Stimulated activated effector memory CD8-positive, alpha-beta T cell treated with anti-CD3 and anti-CD28 coated beads, Interleukin-12 subunit alpha, Interleukin-12 subunit beta, amount 100 ng/mL, for 72 hours (primary cell): ENCODE data around the gene CCDC69.
"Not testable (repeated sequence)": the region's sequence is repeated elsewhere in the genome, so short reads cannot be mapped to it uniquely, and the experiment has no call there.

Source experiments
- ATAC-seq: fragments of 150-1000 bp; cut with Tn5 transposase; 2 replicates; pipeline ENCODE4 v1.10.0; 2021
- DNase-seq, 2 donors: peaks; one replicate each; pipeline ENCODE4 v3.0.0; 2021 to 2022; ENCODE audit warnings: low spot score in 2 of 2
- H3K27ac Mint-ChIP-seq: one replicate; pipeline ENCODE4 v1.8.0; 2022; ENCODE audit warnings: mild to moderate bottlenecking, mixed read lengths
- H3K36me3 Mint-ChIP-seq: one replicate; pipeline ENCODE4 v1.8.0; 2022; ENCODE audit warnings: mild to moderate bottlenecking, mixed read lengths
- H3K4me1 Mint-ChIP-seq: one replicate; pipeline ENCODE4 v1.8.0; 2022; ENCODE audit warnings: mixed read lengths
- H3K4me3 Mint-ChIP-seq: one replicate; pipeline ENCODE4 v1.8.0; 2022; ENCODE audit warnings: mild to moderate bottlenecking, mixed read lengths
- H3K9me3 Mint-ChIP-seq: one replicate; pipeline ENCODE4 v1.8.0; 2022; ENCODE audit warnings: mixed read lengths

CCDC69 gene

GRCh38 chr5:151198861-151199260, 25.0 kb downstream of the CCDC69 start:
- ATAC-seq (no peak), DNase-seq (no peak)
- Mint-ChIP-seq H3K4me1 (peaks cover 37% of the 10 kb centered on the region), H3K27ac (peak overlapping the region; percentile 91), H3K4me3 (no peak overlapping the region), H3K36me3 (peaks cover 85% of the 10 kb centered on the region), H3K9me3 (no peaks in the 10 kb centered on the region)

- DNase-seq: not testable (repeated sequence)
Observed at GRCh38 chr5:151197291-151197600, 26.6 kb downstream of the CCDC69 start.

GRCh38 chr5:151196556-151197290, 27.2 kb downstream of the CCDC69 start:
- Mint-ChIP-seq H3K4me3 (no peak overlapping the region), H3K4me1 (peaks cover 37% of the 10 kb centered on the region), H3K36me3 (peaks cover 98% of the 10 kb centered on the region), H3K9me3 (peaks cover 2% of the 10 kb centered on the region), H3K27ac (peak overlapping the region; percentile 82)
- ATAC-seq: peak; percentile 28
- no peak for DNase-seq

More at GRCh38 chr5:151197291-151197600, 26.6 kb downstream of the CCDC69 start:
- peaks cover 97% of the 10 kb centered on the region for H3K36me3 Mint-ChIP-seq
- peak overlapping the region; percentile 91 for H3K27ac Mint-ChIP-seq
- H3K9me3 Mint-ChIP-seq, ATAC-seq, H3K4me3 Mint-ChIP-seq: not testable (repeated sequence)
- peaks cover 35% of the 10 kb centered on the region for H3K4me1 Mint-ChIP-seq

GRCh38 chr5:151195622-151196021, 28.3 kb downstream of the CCDC69 start:
- H3K4me1 Mint-ChIP-seq: peaks cover 47% of the 10 kb centered on the region
- DNase-seq (no peak), ATAC-seq (no peak)
- H3K4me3 Mint-ChIP-seq: no peak overlapping the region
- H3K36me3 Mint-ChIP-seq: peaks cover 98% of the 10 kb centered on the region
- peaks cover 7% of the 10 kb centered on the region for H3K9me3 Mint-ChIP-seq
- peak overlapping the region; percentile 82 for H3K27ac Mint-ChIP-seq

GRCh38 chr5:151192626-151193025, 31.3 kb downstream of the CCDC69 start:
- DNase-seq (no peak), ATAC-seq (no peak)
- no peak overlapping the region for H3K4me3 Mint-ChIP-seq
- peaks cover 15% of the 10 kb centered on the region for H3K9me3 Mint-ChIP-seq
- peaks cover 93% of the 10 kb centered on the region for H3K36me3 Mint-ChIP-seq
- H3K4me1 Mint-ChIP-seq: peaks cover 51% of the 10 kb centered on the region
- H3K27ac Mint-ChIP-seq: peak overlapping the region; percentile 52

GRCh38 chr5:151191661-151192060, 32.2 kb downstream of the CCDC69 start:
- no peak for DNase-seq
- Mint-ChIP-seq H3K4me3 (no peak overlapping the region), H3K4me1 (peaks cover 49% of the 10 kb centered on the region), H3K36me3 (peaks cover 92% of the 10 kb centered on the region), H3K27ac (peak overlapping the region; percentile 52), H3K9me3 (peaks cover 15% of the 10 kb centered on the region)
- ATAC-seq: no peak

- H3K27ac Mint-ChIP-seq: no peak overlapping the region
- DNase-seq (no peak), ATAC-seq (no peak)
- H3K4me1 Mint-ChIP-seq: peaks cover 33% of the 10 kb centered on the region
- H3K36me3 Mint-ChIP-seq: peaks cover 86% of the 10 kb centered on the region
- peaks cover 15% of the 10 kb centered on the region for H3K9me3 Mint-ChIP-seq
- no peak overlapping the region for H3K4me3 Mint-ChIP-seq
Observed at GRCh38 chr5:151189151-151189550, 34.7 kb downstream of the CCDC69 start.

- DNase-seq (no peak), ATAC-seq (no peak)
- H3K4me1 Mint-ChIP-seq: peaks cover 23% of the 10 kb centered on the region
- peaks cover 84% of the 10 kb centered on the region for H3K36me3 Mint-ChIP-seq
- peaks cover 12% of the 10 kb centered on the region for H3K9me3 Mint-ChIP-seq
- H3K27ac Mint-ChIP-seq: peak overlapping the region; percentile 12
- H3K4me3 Mint-ChIP-seq: no peak overlapping the region
Observed at GRCh38 chr5:151186538-151186937, 37.4 kb downstream of the CCDC69 start.

- Mint-ChIP-seq H3K4me1 (peaks cover 19% of the 10 kb centered on the region), H3K9me3 (peaks cover 8% of the 10 kb centered on the region), H3K36me3 (peaks cover 83% of the 10 kb centered on the region), H3K27ac (peak overlapping the region; percentile 67), H3K4me3 (no peak overlapping the region)
- no peak for DNase-seq
- ATAC-seq: no peak
Observed at GRCh38 chr5:151186052-151186451, 37.8 kb downstream of the CCDC69 start.

GRCh38 chr5:151184316-151185042, 39.4 kb downstream of the CCDC69 start:
- ATAC-seq (no peak), DNase-seq (no peak)
- H3K9me3 Mint-ChIP-seq: peaks cover 5% of the 10 kb centered on the region
- H3K4me1 Mint-ChIP-seq: peaks cover 6% of the 10 kb centered on the region
- H3K36me3 Mint-ChIP-seq: peaks cover 73% of the 10 kb centered on the region
- H3K4me3 Mint-ChIP-seq: no peak overlapping the region
- H3K27ac Mint-ChIP-seq: peak overlapping the region; percentile 67

- H3K4me3 Mint-ChIP-seq: no peak overlapping the region
- no peak for ATAC-seq
- peaks cover 12% of the 10 kb centered on the region for H3K4me1 Mint-ChIP-seq
- peak overlapping the region; percentile 67 for H3K27ac Mint-ChIP-seq
- DNase-seq: no peak
- peaks cover 65% of the 10 kb centered on the region for H3K36me3 Mint-ChIP-seq
- H3K9me3 Mint-ChIP-seq: no peaks in the 10 kb centered on the region
Observed at GRCh38 chr5:151183456-151184245, 40.2 kb downstream of the CCDC69 start.

- no peak for ATAC-seq
- peaks cover 62% of the 10 kb centered on the region for H3K36me3 Mint-ChIP-seq
- no peaks in the 10 kb centered on the region for H3K9me3 Mint-ChIP-seq
- no peak overlapping the region for H3K4me3 Mint-ChIP-seq
- H3K27ac Mint-ChIP-seq: peak overlapping the region; percentile 67
- DNase-seq: no peak
- H3K4me1 Mint-ChIP-seq: peaks cover 12% of the 10 kb centered on the region
Observed at GRCh38 chr5:151182976-151183375, 40.9 kb downstream of the CCDC69 start.

- H3K4me1 Mint-ChIP-seq: peaks cover 12% of the 10 kb centered on the region
- no peaks in the 10 kb centered on the region for H3K9me3 Mint-ChIP-seq
- H3K36me3 Mint-ChIP-seq: peaks cover 58% of the 10 kb centered on the region
- no peak overlapping the region for H3K4me3 Mint-ChIP-seq
- H3K27ac Mint-ChIP-seq: peak overlapping the region; percentile 67
- ATAC-seq (no peak), DNase-seq (no peak)
Observed at GRCh38 chr5:151182524-151182900, 41.4 kb downstream of the CCDC69 start.

GRCh38 chr5:151181818-151182523, 41.9 kb downstream of the CCDC69 start:
- Mint-ChIP-seq H3K4me3 (no peak overlapping the region), H3K4me1 (peaks cover 11% of the 10 kb centered on the region), H3K27ac (peak overlapping the region; percentile 52), H3K9me3 (no peaks in the 10 kb centered on the region), H3K36me3 (peaks cover 52% of the 10 kb centered on the region)
- DNase-seq: no peak
- peak; percentile 24 for ATAC-seq

- ATAC-seq (no peak), DNase-seq (no peak)
- peaks cover 6% of the 10 kb centered on the region for H3K4me1 Mint-ChIP-seq
- H3K4me3 Mint-ChIP-seq: no peak overlapping the region
- peaks cover 44% of the 10 kb centered on the region for H3K36me3 Mint-ChIP-seq
- H3K27ac Mint-ChIP-seq: peak overlapping the region; percentile 64
- no peaks in the 10 kb centered on the region for H3K9me3 Mint-ChIP-seq
Observed at GRCh38 chr5:151180291-151180690, 43.6 kb downstream of the CCDC69 start.
